NOMO-1 treated with DMSO at 0.1 percent for 48 hours (cell line): Measurements from ENCODE around the gene PANK2.
"Not testable (repeated sequence)": the region's sequence is repeated elsewhere in the genome, so short reads cannot be mapped to it uniquely, and the experiment has no call there.

Source experiments
- DNase-seq: peaks from one replicate; lab custom pipeline; 2025; ENCODE audit not compliant: unreplicated experiment; lab: John Stamatoyannopoulos, UW

Gene PANK2

DNA sequence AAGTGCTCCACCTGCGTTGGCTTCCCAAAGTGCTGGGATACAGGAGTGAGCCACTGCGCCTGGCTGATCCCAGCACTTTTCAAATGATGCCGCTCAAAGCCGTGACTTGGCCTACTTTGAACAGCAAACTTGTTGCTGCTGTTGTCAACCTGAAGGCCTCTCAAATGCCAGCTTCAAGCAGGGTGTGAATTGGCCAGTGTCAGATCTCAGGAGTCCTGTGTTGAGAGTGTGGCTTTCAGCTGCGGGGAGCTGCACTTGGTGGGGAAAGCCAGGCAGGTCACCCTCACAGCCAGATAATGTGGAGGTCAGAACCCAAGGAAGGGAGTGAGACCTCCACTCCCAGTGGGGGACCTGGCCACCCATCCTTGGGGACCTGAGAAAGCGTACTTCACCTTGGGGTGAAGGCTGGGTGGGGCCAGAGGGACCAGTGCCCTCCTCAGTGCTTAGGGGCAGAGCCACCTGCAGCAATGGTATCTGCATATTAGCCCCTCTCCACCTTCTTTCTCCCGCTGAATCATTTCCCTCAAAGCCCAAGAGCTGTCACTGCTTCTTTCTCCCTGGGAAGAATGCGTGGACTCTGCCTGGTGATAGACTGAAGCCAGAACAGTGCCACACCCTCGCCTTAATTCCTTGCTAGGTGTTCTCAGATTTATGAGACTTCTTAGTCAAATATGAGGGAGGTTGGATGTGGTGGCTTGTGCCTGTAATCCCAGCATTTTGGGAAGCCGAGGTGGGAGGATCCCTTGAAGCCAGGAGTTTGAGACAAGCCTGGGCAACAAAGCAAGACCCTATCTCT, 19.1 kb upstream of the PANK2 start:
- no peak for DNase-seq

DNA sequence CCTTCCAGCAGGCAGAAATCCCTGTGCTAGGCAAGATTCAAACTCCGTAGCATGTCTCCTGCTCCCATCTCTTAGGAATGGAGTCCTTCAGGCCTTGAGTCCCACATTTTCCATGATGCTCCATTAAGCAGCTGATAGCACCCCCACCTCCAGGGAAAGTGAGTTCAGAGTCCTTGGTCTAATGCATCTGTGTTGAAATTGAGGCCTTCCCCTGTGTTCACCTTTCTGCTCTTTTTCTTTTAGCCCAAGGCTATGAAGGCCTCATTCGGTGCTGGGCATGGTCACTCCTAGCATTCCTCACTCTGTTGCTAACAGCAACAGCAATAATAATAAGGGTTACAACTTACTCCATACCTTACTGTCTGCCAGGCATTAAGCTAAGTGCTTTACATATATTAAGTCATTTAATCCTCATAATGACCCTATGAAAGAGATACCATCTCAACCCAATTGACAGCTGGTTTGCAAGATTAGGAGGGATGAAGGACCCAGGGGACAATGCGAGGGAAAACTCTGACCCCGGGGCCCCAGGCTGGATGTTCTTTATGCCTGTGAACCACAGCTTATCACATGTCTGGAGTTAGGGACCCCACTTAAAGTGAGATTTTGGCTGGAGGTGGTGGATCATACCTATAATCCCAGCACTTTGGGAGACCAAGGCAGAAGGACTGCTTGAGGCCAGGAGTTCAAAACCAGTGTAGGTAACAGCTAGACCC, 17.5 kb upstream of the PANK2 start:
- DNase-seq = no peak

DNA sequence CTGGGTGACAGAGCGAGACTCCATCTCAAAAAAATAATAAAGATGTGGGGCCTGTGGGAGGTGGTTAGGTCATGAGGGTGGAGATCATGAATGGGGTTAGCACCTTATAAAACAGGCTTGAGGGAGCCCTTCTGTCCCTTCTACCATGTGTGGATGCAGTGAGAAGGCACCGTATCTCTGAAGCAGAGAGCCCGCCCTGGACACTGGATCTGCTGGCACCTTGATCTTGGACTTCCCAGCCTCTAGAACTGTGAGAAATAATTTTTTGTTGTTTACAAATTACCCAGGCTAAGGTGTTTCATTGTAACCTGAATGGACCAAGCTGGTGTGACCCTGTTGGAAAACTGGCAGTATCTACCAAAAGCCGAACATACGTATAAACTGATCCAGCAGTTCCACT, 15.7 kb upstream of the PANK2 start:
- no peak for DNase-seq

DNA sequence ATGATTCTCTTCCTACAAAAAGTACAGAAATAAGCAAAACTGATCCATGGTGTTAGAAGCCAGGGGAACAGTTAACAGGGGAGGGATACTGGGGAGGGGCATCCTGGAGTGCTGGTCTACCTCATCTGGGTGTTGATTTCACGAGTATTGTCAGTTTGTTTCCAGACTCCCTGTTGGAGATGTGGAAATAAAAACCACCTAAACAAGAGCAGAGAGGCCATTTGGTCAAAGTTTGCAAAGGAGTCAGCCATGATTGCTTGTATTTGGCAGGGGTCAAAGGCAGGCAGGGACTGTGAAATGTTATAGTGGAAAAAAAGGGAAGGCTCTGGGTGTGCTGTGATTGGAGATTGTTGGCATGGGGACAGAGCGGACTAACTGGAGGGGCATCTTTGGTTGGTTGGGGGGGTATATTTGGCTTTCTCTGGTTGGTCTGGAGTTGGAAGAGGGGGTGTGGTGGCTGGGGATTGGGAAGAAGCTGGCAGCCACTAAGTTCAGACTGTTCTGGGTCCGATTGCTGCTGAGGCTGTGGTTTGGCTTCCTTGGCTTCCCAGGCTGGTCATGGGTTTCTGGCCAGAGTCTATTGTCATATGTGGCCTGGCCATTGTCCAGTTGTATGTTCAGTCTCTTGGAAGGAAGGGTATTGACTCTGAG, 14.9 kb upstream of the PANK2 start:
- no peak for DNase-seq

DNA sequence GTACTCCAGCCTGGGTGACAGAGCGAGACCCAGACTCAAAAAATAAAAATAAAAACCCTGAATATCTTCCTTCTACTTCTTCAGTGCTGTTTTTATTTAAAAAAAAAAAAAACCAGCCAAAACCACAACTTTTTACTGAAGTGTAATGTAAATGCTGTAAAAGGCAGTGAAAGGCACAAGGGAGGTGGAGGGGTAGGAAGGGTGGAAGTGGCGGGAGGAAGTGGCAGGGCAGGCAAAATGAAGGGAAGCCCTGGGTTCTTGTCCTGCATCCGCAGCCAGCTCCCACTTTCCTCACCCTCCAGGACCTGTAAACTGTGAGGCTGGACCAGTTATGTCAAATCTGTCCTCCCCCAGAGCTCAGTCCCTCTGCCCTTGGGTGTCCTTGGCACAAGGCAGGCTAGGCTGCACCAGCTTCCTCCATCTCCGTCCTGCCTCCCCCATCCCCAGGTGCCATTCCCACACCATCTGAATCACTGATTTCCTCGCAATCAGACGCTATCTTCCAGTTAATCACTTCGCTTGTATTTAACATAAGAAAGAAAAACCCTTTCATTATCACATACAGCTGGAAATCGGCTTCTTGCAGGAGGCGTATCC, 13.7 kb upstream of the PANK2 start:
- no peak for DNase-seq

DNA sequence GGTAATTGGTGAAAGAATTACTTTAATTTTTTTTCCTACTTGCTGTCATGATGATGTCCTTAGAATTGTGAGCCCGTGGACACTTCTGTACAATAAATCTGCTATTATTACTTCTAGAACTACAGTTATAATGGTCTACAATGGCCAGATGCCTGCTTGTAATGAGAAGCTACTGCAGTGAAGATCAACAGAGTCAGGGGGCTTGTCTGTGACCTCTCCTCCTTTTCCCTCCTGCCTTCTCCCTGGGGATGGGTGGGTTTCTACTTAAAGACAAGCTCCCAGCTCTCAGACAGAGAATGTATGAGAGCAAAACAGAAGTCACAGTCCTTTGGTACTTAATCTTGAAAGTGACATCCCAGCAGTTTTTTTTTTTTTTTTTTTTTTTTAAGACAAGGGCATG, 13.2 kb upstream of the PANK2 start:
- DNase-seq = no peak

DNA sequence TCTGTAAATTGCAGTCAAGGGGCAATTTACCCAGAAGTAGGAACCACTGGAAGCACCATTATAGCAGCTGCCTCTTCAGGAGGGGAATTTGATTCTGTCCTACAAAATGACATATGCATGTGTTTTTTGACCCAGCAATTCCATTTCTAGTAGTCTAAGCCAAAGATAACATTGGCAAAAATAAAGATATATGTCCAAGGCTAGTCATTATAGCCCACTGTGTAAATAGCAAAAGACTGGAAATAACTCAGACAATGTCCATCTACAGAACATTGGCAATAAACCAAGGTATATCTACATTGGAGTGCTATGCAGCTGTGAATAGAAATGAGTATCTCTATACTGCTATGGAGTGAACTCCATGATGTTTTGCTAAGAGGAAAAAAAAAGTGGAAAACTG, 12.5 kb upstream of the PANK2 start:
- no peak for DNase-seq

DNA sequence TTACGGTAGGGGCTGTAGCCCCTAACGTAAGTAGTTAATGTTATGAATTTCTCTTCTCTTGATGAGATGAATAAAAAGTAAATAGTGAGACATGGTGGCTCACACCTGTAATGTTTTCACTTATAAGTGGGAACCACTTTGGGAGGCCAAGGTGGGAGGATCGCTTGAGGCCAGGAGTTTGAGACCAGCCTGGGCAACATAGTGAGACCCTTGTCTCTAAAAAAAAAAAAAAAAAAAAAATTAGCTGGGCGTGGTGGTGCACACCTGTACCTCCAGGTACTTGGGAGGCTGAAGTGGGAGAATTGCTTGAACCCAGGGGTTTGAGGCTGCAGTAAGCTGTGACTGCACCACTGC, 10.3 kb upstream of the PANK2 start:
- DNase-seq = not testable (repeated sequence)

DNA sequence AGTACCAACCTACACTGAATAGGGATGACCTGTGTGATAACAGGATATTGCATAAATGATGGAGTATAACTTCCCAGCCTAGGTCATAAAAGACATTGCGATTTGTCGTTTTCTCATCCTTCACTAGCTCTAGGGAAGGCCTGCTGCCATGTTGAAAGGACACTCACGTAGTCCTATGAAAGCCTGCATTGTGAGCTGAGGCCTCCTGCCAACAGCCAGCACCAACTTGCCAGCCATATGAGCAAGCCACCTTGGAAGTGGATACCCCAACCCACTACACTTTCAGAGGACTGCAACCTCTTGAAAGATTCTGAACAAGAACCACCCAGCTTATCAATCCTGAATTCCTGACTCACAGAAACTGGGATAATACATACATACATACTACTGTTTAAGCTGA, 3.5 kb upstream of the PANK2 start:
- DNase-seq = no peak

DNA sequence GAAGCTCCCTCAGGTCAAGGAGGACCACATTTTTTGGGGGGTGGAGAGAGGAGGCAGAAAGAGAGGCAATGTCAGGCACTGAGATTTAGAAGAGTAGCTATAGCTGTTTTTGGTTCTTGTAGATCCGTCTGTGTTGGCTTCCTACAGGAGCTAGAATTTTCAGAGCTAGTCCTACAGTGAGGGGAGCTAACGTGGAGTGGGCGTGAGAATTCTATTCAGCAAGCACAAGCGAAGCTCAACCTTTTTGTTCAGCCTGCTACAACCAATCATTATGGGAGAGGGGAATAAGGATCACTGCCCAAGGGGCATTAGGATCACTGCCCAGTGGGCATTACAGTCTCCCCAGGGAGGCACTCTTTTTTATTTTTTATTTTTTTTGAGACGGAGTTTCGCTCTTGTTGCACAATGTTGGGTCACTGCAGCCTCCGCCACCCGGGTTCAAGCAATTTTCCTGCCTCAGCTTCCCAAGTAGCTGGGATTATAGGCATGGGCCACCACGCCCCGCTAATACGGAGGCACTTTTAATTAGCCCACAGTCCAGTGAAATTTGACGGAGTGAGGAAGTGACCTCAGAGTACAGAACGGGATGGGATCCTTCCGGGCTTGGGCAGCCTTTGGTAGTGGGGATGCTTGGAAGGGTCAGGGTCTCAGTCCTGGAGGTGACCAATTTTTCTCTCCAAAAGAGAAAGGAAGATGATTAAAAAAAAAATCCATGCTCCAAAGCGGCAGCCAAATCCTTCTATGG, 1.1 kb upstream of the PANK2 start:
- no peak for DNase-seq

DNA sequence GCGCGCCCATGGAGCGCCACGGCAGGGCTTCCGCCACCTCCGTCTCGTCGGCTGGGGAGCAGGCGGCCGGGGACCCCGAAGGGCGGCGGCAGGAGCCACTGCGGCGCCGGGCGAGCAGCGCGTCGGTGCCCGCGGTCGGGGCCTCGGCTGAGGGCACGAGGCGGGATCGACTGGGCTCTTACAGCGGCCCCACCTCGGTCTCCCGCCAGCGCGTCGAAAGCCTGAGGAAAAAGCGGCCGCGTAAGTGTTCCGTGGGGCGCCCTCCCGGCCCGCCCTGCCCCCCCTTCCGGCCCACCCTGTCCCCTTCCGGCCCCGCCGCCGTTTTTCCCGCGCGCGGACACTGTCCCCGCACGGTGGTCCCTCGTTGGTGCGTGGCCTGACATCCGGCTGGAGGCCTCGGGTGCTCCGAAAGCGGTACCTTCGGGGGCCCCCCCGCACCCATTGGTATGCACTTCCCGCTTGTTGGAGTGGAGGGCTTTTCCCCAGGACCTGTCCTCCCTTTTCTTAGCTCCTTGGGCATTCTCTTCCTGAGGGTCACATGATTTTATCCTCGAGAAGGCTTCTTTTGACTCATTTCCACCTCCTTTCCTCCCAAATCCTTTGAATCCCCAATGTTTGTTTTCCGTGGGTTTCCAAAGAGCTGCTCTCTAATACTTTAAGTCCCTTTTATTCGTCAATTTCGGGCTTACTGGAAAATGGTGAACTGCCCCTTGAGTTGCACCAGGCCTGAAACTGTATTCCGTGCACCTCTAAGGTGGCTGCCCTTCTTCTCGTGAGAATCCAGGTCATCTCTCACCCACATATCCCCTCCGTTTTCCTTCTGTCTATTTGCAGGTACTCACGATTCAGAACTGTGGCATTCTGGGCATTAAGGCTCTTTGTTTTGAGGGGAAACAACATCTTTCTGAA, 556 bp downstream of the PANK2 start:
- DNase-seq = no peak

DNA sequence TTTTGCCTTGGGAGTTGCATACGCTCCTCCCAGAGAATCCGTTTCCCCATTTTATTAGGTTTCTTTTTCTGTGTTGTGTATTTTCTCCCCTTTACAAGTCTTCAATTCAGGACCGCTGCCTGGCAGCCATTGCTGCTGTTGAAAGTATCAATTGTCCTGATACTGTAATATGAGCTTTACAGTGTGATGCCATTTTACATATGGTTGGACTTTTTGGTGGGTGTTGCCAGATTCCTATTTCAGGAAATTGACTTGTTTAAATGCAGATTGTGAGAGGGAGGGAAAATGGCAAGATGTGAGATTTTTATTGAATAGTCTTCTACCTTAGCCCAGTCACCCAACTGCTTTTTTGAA, 1.2 kb downstream of the PANK2 start:
- peak; percentile 18 for DNase-seq

DNA sequence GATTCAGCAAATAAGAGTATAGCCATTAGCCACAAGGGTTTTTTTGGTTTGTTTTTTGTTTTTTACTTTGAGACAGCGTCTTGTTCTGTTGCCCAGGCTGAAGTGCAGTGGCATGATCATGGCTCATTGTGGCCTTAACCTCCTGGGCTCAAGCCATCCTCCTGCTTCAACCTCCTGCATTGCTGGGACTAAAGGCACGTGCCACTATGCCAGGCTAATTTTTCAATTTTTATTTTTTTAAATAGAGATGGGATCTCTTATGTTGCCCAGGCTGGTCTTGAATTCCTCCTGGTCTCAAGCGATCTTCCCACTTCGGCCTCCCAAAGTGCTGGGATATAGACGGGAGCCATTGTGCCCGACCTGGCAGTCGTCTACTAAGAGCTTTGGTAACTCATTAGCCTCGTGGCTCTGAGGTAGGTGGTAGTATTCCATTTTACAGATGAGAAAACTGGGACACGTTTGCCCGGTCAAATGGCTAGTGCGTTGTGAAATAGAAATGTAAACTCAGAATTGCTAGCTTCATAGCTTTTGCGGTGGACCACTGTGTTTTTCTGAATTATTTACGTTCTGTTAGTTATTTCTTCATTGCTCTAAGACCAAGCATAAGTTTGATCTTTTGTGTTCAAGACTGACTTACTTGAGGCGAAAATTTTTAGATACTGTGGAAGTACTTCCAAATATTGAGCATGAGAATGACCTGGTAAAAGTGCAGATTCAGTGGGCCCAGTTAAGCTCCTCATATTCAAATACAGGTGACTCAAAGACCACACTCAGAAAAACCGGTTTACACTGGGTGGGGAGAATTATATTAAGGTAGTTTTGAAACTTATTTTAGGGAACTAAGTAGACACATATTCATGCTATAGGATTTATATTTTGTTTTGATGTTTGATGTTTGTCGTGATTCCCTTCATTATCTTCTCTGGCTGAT, 2.1 kb downstream of the PANK2 start:
- peak; percentile 13 for DNase-seq

DNA sequence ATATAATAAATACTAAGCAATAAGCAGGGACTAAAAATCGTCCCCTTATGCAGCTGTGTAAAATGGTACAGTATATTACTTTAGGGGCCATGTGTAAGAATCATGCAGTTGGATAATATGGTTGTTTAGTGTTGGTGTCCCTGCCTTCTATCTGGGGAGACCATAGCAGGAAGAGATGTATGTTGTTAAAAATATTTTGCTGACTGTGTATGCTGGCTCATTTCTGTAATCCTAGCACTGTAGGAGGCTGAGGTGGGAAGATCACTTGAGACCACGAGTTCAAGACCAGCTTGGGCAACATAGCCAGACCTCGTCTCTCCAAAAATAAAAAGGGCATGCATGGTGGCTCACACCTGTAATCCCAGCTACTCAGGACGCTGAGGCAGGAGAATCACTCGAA, 5.6 kb downstream of the PANK2 start:
- DNase-seq = no peak

DNA sequence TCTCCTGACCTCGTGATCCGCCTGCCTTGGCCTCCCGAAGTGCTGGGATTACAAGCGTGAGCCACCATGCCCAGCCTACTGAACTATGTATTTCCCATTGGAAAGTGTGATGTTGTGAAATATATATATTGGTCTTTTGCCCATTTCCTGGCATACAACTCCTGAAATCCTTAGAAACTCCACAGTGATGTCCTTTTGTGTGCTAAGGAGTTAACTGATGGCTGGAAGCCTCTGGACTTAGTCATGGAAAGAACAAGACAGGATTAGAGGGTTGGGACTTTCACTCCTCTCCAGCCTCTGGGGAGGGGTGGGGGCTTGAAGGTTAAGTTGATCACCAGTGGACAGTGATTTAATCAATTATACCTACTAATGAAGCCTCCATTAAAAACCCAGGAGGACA, 7.1 kb downstream of the PANK2 start:
- DNase-seq = no peak

DNA sequence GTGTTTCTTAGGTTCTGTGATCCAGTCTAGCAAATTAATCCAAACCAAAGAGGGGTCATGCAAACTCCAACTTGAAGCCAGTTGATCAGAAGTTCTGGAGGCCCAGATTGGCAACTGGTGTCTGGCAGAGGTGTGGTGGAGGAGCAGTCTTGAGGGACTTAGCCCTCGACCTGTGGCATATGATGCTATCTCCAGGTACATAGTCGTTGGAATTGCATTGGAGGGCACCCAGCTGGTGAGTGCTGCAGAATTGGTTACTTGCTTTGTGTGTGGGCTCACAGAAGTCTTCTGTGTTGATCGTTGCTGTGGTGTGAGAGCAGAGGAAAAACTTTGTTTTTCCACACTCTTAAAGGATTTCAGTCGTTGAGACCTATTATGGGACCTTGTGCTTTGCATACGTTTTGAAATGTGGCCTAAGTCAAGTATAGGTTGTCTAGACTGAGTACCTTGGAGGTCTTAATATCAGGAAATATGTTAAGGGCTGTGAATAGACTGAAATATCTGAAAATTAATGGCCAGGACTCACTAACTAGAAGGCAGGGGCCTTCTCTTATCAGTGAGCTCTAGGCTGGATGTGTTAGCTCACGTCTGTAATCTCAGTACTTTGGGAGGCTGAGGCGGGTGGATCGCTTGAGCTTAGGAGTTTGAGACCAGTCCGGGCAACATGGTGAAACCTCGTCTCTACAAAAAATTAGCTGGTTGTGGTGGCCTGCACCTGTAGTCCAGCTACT, 7.8 kb downstream of the PANK2 start:
- DNase-seq = no peak

DNA sequence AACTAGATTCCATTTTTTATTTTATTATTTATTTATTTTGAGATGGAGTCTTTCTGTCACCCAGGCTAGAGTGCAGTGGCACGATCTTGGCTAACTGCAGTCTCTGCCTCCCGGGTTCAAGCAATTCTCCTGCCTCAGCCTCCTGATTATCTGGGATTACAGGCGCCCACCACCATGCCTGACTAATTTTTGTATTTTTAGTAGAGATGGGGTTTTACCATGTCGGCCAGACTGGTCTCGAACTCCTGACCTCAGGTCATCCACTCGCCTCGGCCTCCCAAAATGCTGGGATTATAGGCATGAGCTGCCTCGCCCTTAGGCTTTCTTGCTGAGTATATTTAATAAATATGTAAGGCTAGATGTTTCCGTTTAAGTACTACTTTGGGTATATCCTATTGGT, 9.0 kb downstream of the PANK2 start:
- DNase-seq = not testable (repeated sequence)

DNA sequence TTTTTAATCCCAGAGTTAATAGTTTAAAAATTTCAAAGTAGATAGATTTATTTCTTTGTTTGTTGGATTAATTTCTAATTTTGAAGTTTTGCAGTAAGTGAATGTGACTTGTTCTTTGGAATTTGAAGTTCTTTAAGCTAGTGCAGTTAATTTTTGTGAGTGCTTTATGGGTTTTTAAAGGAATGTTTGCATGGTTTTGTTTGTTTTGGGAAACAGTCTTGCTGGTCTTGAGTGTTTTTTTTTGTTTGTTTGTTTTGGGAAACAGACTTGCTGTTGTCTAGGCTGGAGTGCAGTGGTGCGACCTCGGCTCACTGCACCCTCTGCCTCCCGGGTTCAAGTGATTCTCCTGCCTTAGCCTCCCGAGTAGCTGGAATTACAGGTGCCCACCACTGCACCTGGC, 9.5 kb downstream of the PANK2 start:
- no peak for DNase-seq
